HepG2 (cell line): Measurements from ENCODE around the gene FER1L5. TPM values are rescaled to one million over a fixed set of nuclear protein-coding genes. Genes with fewer than 3 reads are reported as not detected.

Experiments used
- EHMT2 ChIP-seq: fragments of 200-600 bp; sonication (generic); IDR thresholded peaks from 2 replicates; pipeline ENCODE4 v1.7.0; 2017; ENCODE audit warnings: antibody characterized with exemption, low read depth, low read length, borderline replicate concordance
- FOXM1 ChIP-seq: sonication (generic); formaldehyde crosslinking; IDR thresholded peaks from 2 replicates; pipeline ENCODE4 v1.5.0; 2020; ENCODE audit warnings: missing genetic modification reagents
- NFIC ChIP-seq: IDR thresholded peaks from 2 replicates; pipeline ENCODE4 v1.6.1; 2012; ENCODE audit warnings: mild to moderate bottlenecking, low read length, inconsistent platforms
- RBM22 ChIP-seq: fragments of 200-400 bp; formaldehyde crosslinking; optimal IDR thresholded peaks from 2 replicates; pipeline ENCODE3; 2017; ENCODE audit warnings: mild to moderate bottlenecking, low read length, moderate library complexity
- SOX13 ChIP-seq, 3 experiments: fragments of 450-650 bp in 1 of 3; sonication (generic) in 1 of 3; formaldehyde crosslinking in 1 of 3; IDR thresholded peaks in 2 of 3; conservative IDR thresholded peaks in 1 of 3; 2 replicates each; pipeline versions ENCODE4 v1.5.0 to v1.6.1; 2016 to 2020; ENCODE audit warnings: antibody characterized with exemption in 1 of 3, mild to moderate bottlenecking in 1 of 3, missing compliant biosample characterization in 1 of 3, missing genetic modification reagents in 1 of 3, moderate library complexity in 1 of 3
- STAT5B ChIP-seq: sonication (generic); formaldehyde crosslinking; IDR thresholded peaks from 2 replicates; pipeline ENCODE4 v1.4.0; 2020; ENCODE audit warnings: missing genetic modification reagents
- ZBTB21 ChIP-seq: sonication (generic); formaldehyde crosslinking; IDR thresholded peaks from 2 replicates; pipeline ENCODE4 v1.4.0; 2020; ENCODE audit warnings: missing genetic modification reagents
- ZFYVE20 ChIP-seq: sonication (generic); formaldehyde crosslinking; IDR thresholded peaks from 2 replicates; pipeline ENCODE4 v1.8.0; 2023; ENCODE audit warnings: low read depth, mild to moderate bottlenecking, moderate library complexity, missing genetic modification reagents, borderline replicate concordance
- ZNF501 ChIP-seq: sonication (generic); formaldehyde crosslinking; IDR thresholded peaks from 2 replicates; pipeline ENCODE4 v1.5.1; 2020; ENCODE audit warnings: mild to moderate bottlenecking, moderate library complexity, missing genetic modification reagents
- ZNF746 ChIP-seq: sonication (generic); formaldehyde crosslinking; IDR thresholded peaks from 2 replicates; pipeline ENCODE4 v1.8.0; 2022; ENCODE audit warnings: mild to moderate bottlenecking, missing genetic modification reagents
- ZNF792 ChIP-seq: IDR thresholded peaks from 2 replicates; pipeline ENCODE4 v1.6.1; 2016
- ZZZ3 ChIP-seq: sonication (generic); formaldehyde crosslinking; IDR thresholded peaks from 2 replicates; pipeline ENCODE4 v1.4.0; 2020; ENCODE audit warnings: missing genetic modification reagents, mild to moderate bottlenecking, borderline replicate concordance
- polyA plus RNA-seq, 8 experiments: library from polyadenylated mRNA; depleted of rRNA in 3 of 8; stranded (reverse) in 7 of 8; unstranded in 1 of 8; fragments of >200 nt; fragmentation: Illumina TruSeq in 4 of 8; extraction: Trizol in 4 of 8; gene quantifications; 2 replicates each; pipeline versions ENCODE4 v1.2.1 to v1.2.3, GENCODE V29; 2011 to 2016; ENCODE audit warnings: low read depth in 4 of 8, missing spikeins in 1 of 8, mixed read lengths in 1 of 8; ENCODE audit not compliant: insufficient read depth in 1 of 8
- total RNA-seq, 5 experiments: library from RNA; depleted of rRNA; stranded (reverse); fragments of >200 nt; fragmentation: Illumina TruSeq; extraction: Trizol; gene quantifications; 2 replicates each; pipeline ENCODE4 v1.2.3, GENCODE V29; 2016; ENCODE audit warnings: low read depth in 1 of 5
- TF ChIP-seq, protein P1 (sequence below): sonication (generic); formaldehyde crosslinking; IDR thresholded peaks from 2 replicates; pipeline ENCODE4 v1.5.0; 2020; ENCODE audit warnings: missing genetic modification reagents
- TF ChIP-seq, protein P2 (sequence below): sonication (generic); formaldehyde crosslinking; IDR thresholded peaks from 2 replicates; pipeline ENCODE4 v1.4.0; 2020; ENCODE audit warnings: missing genetic modification reagents, borderline replicate concordance
- TF ChIP-seq, protein P3 (sequence below): sonication (generic); formaldehyde crosslinking; IDR thresholded peaks from 2 replicates; pipeline ENCODE4 v1.4.0; 2020; ENCODE audit warnings: missing genetic modification reagents, borderline replicate concordance
- TF ChIP-seq, protein P4 (sequence below): sonication (generic); formaldehyde crosslinking; IDR thresholded peaks from 2 replicates; pipeline ENCODE4 v1.4.0; 2020; ENCODE audit warnings: low read depth, mild to moderate bottlenecking, missing genetic modification reagents
- TF ChIP-seq, protein P5 (sequence below): sonication (generic); formaldehyde crosslinking; IDR thresholded peaks from 2 replicates; pipeline ENCODE4 v1.8.0; 2022; ENCODE audit warnings: missing genetic modification reagents, mild to moderate bottlenecking, borderline replicate concordance

The FER1L5 gene
- total and polyA plus RNA-seq, 2 of the 13 experiments (the other 11 are each of a cell fraction or from before 2014, with no cell fraction given) = 0.02 to 0.08 TPM

DNA sequence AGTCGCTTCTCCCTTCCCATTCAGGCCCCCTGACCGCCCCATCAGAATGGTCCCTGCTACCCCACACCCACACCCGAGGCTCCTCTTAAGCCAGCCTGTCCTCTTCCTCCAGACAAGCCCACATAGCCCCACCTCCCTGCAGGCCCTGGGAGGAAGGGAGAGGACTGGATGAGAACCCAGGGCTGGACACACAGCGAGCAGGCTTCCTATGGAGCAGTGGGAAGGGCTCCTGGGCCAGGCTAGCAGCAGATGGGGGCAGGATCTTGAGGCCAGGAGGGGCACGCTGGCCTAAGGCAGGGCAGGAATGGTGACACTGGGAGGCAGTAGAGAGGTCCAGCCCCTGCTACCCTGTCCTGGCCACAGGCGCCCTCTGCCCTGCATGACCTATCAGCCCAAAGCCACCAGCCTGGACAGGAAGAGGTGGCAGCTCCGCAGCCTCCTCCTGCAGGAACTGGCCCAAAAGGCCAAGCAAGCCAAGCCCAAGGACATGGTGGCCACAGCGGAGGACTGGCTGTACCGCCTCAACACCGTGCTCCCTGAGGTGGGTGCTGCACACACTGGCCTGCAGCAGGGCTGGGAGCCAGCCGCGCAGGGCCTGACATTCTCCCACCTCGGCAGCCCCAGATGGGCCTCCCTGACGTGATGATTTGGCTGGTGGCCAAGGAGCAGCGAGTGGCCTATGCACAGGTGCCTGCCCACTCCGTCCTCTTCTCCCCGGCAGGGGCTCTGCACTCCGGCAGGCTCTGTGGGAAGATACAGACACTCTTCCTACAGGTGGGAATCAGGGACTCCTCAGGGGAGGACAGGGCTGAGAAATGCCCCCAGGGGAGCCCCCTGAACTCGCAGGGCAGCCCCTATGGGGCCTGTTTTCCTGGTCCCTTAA lies 43.3 kb downstream of the FER1L5 start (continued):
- TF ChIP-seq, protein P1, sequence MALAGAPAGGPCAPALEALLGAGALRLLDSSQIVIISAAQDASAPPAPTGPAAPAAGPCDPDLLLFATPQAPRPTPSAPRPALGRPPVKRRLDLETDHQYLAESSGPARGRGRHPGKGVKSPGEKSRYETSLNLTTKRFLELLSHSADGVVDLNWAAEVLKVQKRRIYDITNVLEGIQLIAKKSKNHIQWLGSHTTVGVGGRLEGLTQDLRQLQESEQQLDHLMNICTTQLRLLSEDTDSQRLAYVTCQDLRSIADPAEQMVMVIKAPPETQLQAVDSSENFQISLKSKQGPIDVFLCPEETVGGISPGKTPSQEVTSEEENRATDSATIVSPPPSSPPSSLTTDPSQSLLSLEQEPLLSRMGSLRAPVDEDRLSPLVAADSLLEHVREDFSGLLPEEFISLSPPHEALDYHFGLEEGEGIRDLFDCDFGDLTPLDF = no peak
- no peak for TF ChIP-seq ZZZ3
- no peak for TF ChIP-seq ZNF746 (CRISPR knock-in tag)
- no peak for TF ChIP-seq FOXM1 (CRISPR knock-in tag)
- TF ChIP-seq ZBTB21 = no peak
- TF ChIP-seq, protein P2, sequence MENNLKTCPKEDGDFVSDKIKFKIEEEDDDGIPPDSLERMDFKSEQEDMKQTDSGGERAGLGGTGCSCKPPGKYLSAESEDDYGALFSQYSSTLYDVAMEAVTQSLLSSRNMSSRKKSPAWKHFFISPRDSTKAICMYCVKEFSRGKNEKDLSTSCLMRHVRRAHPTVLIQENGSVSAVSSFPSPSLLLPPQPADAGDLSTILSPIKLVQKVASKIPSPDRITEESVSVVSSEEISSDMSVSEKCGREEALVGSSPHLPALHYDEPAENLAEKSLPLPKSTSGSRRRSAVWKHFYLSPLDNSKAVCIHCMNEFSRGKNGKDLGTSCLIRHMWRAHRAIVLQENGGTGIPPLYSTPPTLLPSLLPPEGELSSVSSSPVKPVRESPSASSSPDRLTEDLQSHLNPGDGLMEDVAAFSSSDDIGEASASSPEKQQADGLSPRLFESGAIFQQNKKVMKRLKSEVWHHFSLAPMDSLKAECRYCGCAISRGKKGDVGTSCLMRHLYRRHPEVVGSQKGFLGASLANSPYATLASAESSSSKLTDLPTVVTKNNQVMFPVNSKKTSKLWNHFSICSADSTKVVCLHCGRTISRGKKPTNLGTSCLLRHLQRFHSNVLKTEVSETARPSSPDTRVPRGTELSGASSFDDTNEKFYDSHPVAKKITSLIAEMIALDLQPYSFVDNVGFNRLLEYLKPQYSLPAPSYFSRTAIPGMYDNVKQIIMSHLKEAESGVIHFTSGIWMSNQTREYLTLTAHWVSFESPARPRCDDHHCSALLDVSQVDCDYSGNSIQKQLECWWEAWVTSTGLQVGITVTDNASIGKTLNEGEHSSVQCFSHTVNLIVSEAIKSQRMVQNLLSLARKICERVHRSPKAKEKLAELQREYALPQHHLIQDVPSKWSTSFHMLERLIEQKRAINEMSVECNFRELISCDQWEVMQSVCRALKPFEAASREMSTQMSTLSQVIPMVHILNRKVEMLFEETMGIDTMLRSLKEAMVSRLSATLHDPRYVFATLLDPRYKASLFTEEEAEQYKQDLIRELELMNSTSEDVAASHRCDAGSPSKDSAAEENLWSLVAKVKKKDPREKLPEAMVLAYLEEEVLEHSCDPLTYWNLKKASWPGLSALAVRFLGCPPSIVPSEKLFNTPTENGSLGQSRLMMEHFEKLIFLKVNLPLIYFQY (CRISPR knock-in tag) = peak; percentile 83
- peak; percentile 52; the same call in 1 of the 2 replicates for TF ChIP-seq ZNF501
- peak; percentile 67 for TF ChIP-seq ZNF792 (CRISPR knock-in tag)
- TF ChIP-seq, protein P3, sequence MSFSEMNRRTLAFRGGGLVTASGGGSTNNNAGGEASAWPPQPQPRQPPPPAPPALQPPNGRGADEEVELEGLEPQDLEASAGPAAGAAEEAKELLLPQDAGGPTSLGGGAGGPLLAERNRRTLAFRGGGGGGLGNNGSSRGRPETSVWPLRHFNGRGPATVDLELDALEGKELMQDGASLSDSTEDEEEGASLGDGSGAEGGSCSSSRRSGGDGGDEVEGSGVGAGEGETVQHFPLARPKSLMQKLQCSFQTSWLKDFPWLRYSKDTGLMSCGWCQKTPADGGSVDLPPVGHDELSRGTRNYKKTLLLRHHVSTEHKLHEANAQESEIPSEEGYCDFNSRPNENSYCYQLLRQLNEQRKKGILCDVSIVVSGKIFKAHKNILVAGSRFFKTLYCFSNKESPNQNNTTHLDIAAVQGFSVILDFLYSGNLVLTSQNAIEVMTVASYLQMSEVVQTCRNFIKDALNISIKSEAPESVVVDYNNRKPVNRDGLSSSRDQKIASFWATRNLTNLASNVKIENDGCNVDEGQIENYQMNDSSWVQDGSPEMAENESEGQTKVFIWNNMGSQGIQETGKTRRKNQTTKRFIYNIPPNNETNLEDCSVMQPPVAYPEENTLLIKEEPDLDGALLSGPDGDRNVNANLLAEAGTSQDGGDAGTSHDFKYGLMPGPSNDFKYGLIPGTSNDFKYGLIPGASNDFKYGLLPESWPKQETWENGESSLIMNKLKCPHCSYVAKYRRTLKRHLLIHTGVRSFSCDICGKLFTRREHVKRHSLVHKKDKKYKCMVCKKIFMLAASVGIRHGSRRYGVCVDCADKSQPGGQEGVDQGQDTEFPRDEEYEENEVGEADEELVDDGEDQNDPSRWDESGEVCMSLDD = no peak
- TF ChIP-seq, protein P4, sequence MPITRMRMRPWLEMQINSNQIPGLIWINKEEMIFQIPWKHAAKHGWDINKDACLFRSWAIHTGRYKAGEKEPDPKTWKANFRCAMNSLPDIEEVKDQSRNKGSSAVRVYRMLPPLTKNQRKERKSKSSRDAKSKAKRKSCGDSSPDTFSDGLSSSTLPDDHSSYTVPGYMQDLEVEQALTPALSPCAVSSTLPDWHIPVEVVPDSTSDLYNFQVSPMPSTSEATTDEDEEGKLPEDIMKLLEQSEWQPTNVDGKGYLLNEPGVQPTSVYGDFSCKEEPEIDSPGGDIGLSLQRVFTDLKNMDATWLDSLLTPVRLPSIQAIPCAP = no peak
- TF ChIP-seq ZFYVE20 (CRISPR knock-in tag) = no peak
- no peak for TF ChIP-seq STAT5B (CRISPR knock-in tag)
- no peak for TF ChIP-seq SOX13 (IDR thresholded peaks at IDR 0.05)
- TF ChIP-seq SOX13 (CRISPR knock-in tag; conservative IDR thresholded peaks at IDR 0.05 in 1 of 2, IDR thresholded peaks at IDR 0.05 in 1 of 2) = 0 out of 4 replicates have a peak, but pooled peaks of 1 of the 2 experiments have one; percentile 32
- TF ChIP-seq, protein P5, sequence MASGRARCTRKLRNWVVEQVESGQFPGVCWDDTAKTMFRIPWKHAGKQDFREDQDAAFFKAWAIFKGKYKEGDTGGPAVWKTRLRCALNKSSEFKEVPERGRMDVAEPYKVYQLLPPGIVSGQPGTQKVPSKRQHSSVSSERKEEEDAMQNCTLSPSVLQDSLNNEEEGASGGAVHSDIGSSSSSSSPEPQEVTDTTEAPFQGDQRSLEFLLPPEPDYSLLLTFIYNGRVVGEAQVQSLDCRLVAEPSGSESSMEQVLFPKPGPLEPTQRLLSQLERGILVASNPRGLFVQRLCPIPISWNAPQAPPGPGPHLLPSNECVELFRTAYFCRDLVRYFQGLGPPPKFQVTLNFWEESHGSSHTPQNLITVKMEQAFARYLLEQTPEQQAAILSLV (CRISPR knock-in tag) = peak; percentile 23; the same call in 1 of the 2 replicates
- TF ChIP-seq EHMT2 = no peak
- TF ChIP-seq NFIC = no peak; the same call in 1 of the 2 replicates
- no peak for TF ChIP-seq RBM22
